GM23338 (cell line): ENCODE results near the gene OLFML2A. TPM values are rescaled to one million over a fixed set of nuclear protein-coding genes. Genes with fewer than 3 reads are reported as not detected.

Experiments
- ATAC-seq: fragments of 200-7000 bp; cut with Tn5 transposase; 3 replicates; pipeline ENCODE4 v1.9.1; 2020
- DNase-seq: peaks from one replicate; pipeline ENCODE4 v3.0.0-alpha.2; 2015; ENCODE audit warnings: low spot score
- H2AFZ ChIP-seq: fragments of 200-600 bp; sonication (generic); 2 replicates; pipeline ENCODE4 v1.8.0; 2016; ENCODE audit warnings: antibody characterized with exemption, mild to moderate bottlenecking, moderate library complexity
- H3F3A ChIP-seq: fragments of 200-600 bp; sonication (generic); replicated peaks from 2 replicates; pipeline ENCODE4 v1.8.0; 2017; ENCODE audit warnings: antibody characterized with exemption, mixed run types, low read depth
- H3K27ac ChIP-seq: fragments of 200-600 bp; sonication (generic); 2 replicates; pipeline ENCODE4 v1.6.1; 2016; ENCODE audit warnings: low read depth
- H3K27me3 ChIP-seq: fragments of 200-600 bp; sonication (generic); 2 replicates; pipeline ENCODE4 v1.8.0; 2016; ENCODE audit warnings: mild to moderate bottlenecking, mixed run types, moderate library complexity; ENCODE audit not compliant: insufficient read depth
- H3K36me3 ChIP-seq: fragments of 200-600 bp; sonication (generic); 2 replicates; pipeline ENCODE4 v1.8.0; 2016; ENCODE audit warnings: mild to moderate bottlenecking; ENCODE audit not compliant: insufficient read depth
- H3K4me1 ChIP-seq: fragments of 200-600 bp; sonication (generic); 2 replicates; pipeline ENCODE4 v1.8.0; 2016; ENCODE audit warnings: mild to moderate bottlenecking, moderate library complexity; ENCODE audit not compliant: insufficient read depth
- H3K4me2 ChIP-seq: fragments of 200-600 bp; sonication (generic); 2 replicates; pipeline ENCODE4 v1.7.1; 2017; ENCODE audit warnings: mixed run types
- H3K4me3 ChIP-seq: fragments of 200-600 bp; sonication (generic); 2 replicates; pipeline ENCODE4 v1.6.1; 2016; ENCODE audit warnings: mixed run types
- H3K79me2 ChIP-seq: fragments of 200-600 bp; sonication (generic); replicated peaks from 2 replicates; pipeline ENCODE4 v1.8.0; 2017; ENCODE audit warnings: mild to moderate bottlenecking; ENCODE audit not compliant: insufficient read depth
- H3K9me2 ChIP-seq: fragments of 200-600 bp; sonication (generic); 2 replicates; pipeline ENCODE4 v1.8.0; 2017; ENCODE audit not compliant: insufficient read depth
- H4K20me1 ChIP-seq: fragments of 200-600 bp; sonication (generic); replicated peaks from 2 replicates; pipeline ENCODE4 v1.8.0; 2017; ENCODE audit warnings: mild to moderate bottlenecking; ENCODE audit not compliant: insufficient read depth
- H3K27ac Mint-ChIP-seq: 2 replicates; pipeline ENCODE4 v1.8.0; 2020; ENCODE audit warnings: inconsistent platforms, mild to moderate bottlenecking, moderate library complexity, mixed read lengths
- H3K27me3 Mint-ChIP-seq: 3 replicates; pipeline ENCODE4 v1.8.0; 2022; ENCODE audit warnings: low read depth, mild to moderate bottlenecking, moderate library complexity, mixed read lengths, inconsistent platforms; ENCODE audit not compliant: insufficient read depth, poor library complexity
- H3K36me3 Mint-ChIP-seq: 3 replicates; pipeline ENCODE4 v1.8.0; 2021; ENCODE audit warnings: low read depth, mild to moderate bottlenecking, inconsistent platforms, moderate library complexity, mixed read lengths
- H3K4me1 Mint-ChIP-seq: 3 replicates; pipeline ENCODE4 v1.8.0; 2020; ENCODE audit warnings: mild to moderate bottlenecking, inconsistent platforms, mixed read lengths
- H3K4me3 Mint-ChIP-seq: 3 replicates; pipeline ENCODE4 v1.8.0; 2021; ENCODE audit warnings: moderate library complexity, mild to moderate bottlenecking, inconsistent platforms, mixed read lengths
- H3K9me3 Mint-ChIP-seq: 3 replicates; pipeline ENCODE4 v1.8.0; 2020; ENCODE audit warnings: moderate library complexity, mild to moderate bottlenecking, inconsistent platforms, mixed read lengths
- ETS1 ChIP-seq: IDR thresholded peaks from 2 replicates; pipeline ENCODE4 v1.6.1; 2016; ENCODE audit warnings: antibody characterized with exemption
- EZH2phosphoT487 ChIP-seq: fragments of 200-600 bp; sonication (generic); IDR thresholded peaks from one replicate; pipeline ENCODE4 v1.8.1; 2018; ENCODE audit warnings: antibody characterized with exemption; ENCODE audit not compliant: unreplicated experiment
- NANOG ChIP-seq: IDR thresholded peaks from 2 replicates; pipeline ENCODE4 v1.6.1; 2016; ENCODE audit warnings: antibody characterized with exemption, borderline replicate concordance
- POLR2AphosphoS5 ChIP-seq: IDR thresholded peaks from 2 replicates; pipeline ENCODE4 v1.6.1; 2016; ENCODE audit warnings: antibody characterized with exemption, low read depth
- STAT1 ChIP-seq: IDR thresholded peaks from one replicate; pipeline ENCODE4 v1.6.1; 2016; ENCODE audit warnings: antibody characterized with exemption; ENCODE audit not compliant: unreplicated experiment
- ZNF114 ChIP-seq: fragments of 250-450 bp; sonication (Bioruptor Pico); IDR thresholded peaks from 2 replicates; pipeline ENCODE4 v1.5.0; 2020; ENCODE audit warnings: mild to moderate bottlenecking, moderate library complexity
- ZNF331 ChIP-seq: fragments of 250-450 bp; sonication (Bioruptor Pico); IDR thresholded peaks from 2 replicates; pipeline ENCODE4 v1.5.0; 2020; ENCODE audit warnings: low read depth, mild to moderate bottlenecking, moderate library complexity
- polyA plus RNA-seq: library from polyadenylated mRNA; unstranded; fragments of >200 nt; fragmentation: Nextera tagmentation; extraction: Ambion mirVana; gene quantifications from 2 replicates; pipeline ENCODE4 v1.2.1, GENCODE V29; 2016
- total RNA-seq: library from RNA; depleted of rRNA; stranded (reverse); fragments of >200 nt; shearing (Covaris generic); gene quantifications from 2 replicates; pipeline ENCODE4 v1.2.3, GENCODE V29; 2014
- TF ChIP-seq, protein P1 (sequence below): IDR thresholded peaks from one replicate; pipeline ENCODE4 v1.6.1; 2018; ENCODE audit warnings: antibody characterized with exemption; ENCODE audit not compliant: unreplicated experiment

OLFML2A gene
- total and polyA plus RNA-seq, 2 experiments from 2014 or later: 1.1 to 6.7 TPM

GRCh38 chr9:124756011-124756410, 20.9 kb upstream of the OLFML2A start:
- Mint-ChIP-seq H3K9me3 (no peaks in the 10 kb centered on the region), H3K4me1 (peaks cover 80% of the 10 kb centered on the region), H3K27me3 (peaks cover 6% of the 10 kb centered on the region), H3K27ac (peak overlapping the region; percentile 57), H3K36me3 (no peaks in the 10 kb centered on the region), H3K4me3 (peak overlapping the region; percentile 71)
- Histone ChIP-seq H3K27ac (no peak overlapping the region), H4K20me1 (no peaks in the 10 kb centered on the region), H3K4me2 (peak overlapping the region; percentile 72), H3K4me1 (peaks cover 55% of the 10 kb centered on the region), H3K79me2 (peaks cover 68% of the 10 kb centered on the region), H3K9me2 (no peaks in the 10 kb centered on the region), H3F3A (no peaks in the 10 kb centered on the region), H2AFZ (no peak overlapping the region), H3K27me3 (no peaks in the 10 kb centered on the region), H3K4me3 (0 out of 2 replicates have a peak overlapping the region, but pooled peaks have one; percentile 10), H3K36me3 (no peaks in the 10 kb centered on the region)
- DNase-seq (no peak), ATAC-seq (no peak)
- TF ChIP-seq ZNF331 (no peak), STAT1 (no peak), EZH2phosphoT487 (no peak), POLR2AphosphoS5 (no peak), ETS1 (no peak)
- TF ChIP-seq, protein P1, sequence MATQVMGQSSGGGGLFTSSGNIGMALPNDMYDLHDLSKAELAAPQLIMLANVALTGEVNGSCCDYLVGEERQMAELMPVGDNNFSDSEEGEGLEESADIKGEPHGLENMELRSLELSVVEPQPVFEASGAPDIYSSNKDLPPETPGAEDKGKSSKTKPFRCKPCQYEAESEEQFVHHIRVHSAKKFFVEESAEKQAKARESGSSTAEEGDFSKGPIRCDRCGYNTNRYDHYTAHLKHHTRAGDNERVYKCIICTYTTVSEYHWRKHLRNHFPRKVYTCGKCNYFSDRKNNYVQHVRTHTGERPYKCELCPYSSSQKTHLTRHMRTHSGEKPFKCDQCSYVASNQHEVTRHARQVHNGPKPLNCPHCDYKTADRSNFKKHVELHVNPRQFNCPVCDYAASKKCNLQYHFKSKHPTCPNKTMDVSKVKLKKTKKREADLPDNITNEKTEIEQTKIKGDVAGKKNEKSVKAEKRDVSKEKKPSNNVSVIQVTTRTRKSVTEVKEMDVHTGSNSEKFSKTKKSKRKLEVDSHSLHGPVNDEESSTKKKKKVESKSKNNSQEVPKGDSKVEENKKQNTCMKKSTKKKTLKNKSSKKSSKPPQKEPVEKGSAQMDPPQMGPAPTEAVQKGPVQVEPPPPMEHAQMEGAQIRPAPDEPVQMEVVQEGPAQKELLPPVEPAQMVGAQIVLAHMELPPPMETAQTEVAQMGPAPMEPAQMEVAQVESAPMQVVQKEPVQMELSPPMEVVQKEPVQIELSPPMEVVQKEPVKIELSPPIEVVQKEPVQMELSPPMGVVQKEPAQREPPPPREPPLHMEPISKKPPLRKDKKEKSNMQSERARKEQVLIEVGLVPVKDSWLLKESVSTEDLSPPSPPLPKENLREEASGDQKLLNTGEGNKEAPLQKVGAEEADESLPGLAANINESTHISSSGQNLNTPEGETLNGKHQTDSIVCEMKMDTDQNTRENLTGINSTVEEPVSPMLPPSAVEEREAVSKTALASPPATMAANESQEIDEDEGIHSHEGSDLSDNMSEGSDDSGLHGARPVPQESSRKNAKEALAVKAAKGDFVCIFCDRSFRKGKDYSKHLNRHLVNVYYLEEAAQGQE: no peak

DNA sequence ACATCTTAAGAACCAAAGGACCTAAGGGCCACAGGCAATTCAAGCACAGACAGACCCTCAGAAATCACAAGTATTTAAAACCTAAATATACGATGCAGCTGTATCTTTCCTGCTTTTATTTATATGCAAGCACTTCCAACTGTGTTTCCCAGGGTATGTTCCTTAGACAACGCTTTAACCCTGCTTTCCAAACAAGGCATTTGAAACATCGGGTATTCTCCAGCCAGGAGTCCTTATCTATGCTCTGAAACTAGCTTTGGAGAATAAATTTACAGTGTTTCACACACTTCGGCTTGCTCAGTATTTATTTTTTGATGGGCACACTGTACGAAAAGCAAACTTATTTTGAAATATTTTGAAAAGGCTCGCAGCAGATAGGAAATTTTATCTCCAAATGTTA, 19.3 kb upstream of the OLFML2A start:
- peak overlapping the region; percentile 71 for H3K4me3 Mint-ChIP-seq
- TF ChIP-seq NANOG: peak; percentile 38; the same call in 1 of the 2 replicates
- TF ChIP-seq ZNF114 (CRISPR knock-in tag): no peak
- Histone ChIP-seq H3K4me3 (peak overlapping the region; percentile 46), H2AFZ (no peak overlapping the region), H3K36me3 (no peaks in the 10 kb centered on the region), H4K20me1 (no peaks in the 10 kb centered on the region), H3K4me1 (peaks cover 69% of the 10 kb centered on the region), H3K79me2 (peaks cover 60% of the 10 kb centered on the region), H3K27me3 (no peaks in the 10 kb centered on the region), H3K27ac (peak overlapping the region; percentile 84), H3K4me2 (peak overlapping the region; percentile 72), H3F3A (no peaks in the 10 kb centered on the region), H3K9me2 (no peaks in the 10 kb centered on the region)
- H3K27ac Mint-ChIP-seq: peak overlapping the region; percentile 97
- H3K9me3 Mint-ChIP-seq: no peaks in the 10 kb centered on the region
- peak; percentile 67 for ATAC-seq
- no peaks in the 10 kb centered on the region for H3K36me3 Mint-ChIP-seq
- peaks cover 6% of the 10 kb centered on the region for H3K27me3 Mint-ChIP-seq
- DNase-seq: peak; percentile 73
- H3K4me1 Mint-ChIP-seq: peaks cover 85% of the 10 kb centered on the region
